CD4-positive, CD25-positive, alpha-beta regulatory T cell (primary cell): Measurements from ENCODE around the gene PAQR5. TPM values are rescaled to one million over a fixed set of nuclear protein-coding genes. Genes with fewer than 3 reads are reported as not detected.
"Not testable (repeated sequence)": the region's sequence is repeated elsewhere in the genome, so short reads cannot be mapped to it uniquely, and the experiment has no call there.

Source experiments
- ATAC-seq, 2 donors: fragments of 150-1000 bp; cut with Tn5 transposase; one replicate each; pipeline ENCODE4 v1.10.0; 2021; ENCODE audit warnings: low read depth in 2 of 2, moderate number of reproducible peaks in 2 of 2, moderate library complexity in 1 of 2
- DNase-seq, 3 donors: peaks; one replicate each; pipeline versions ENCODE4 v3.0.0 to v3.0.0-alpha.2; 2012 to 2022; ENCODE audit warnings: mixed read lengths in 1 of 3
- H3K27ac ChIP-seq: one replicate; pipeline ENCODE4 v1.7.0; 2013; ENCODE audit warnings: mild to moderate bottlenecking, low read length; ENCODE audit not compliant: insufficient read depth, poor library complexity, severe bottlenecking
- H3K27me3 ChIP-seq: one replicate; pipeline ENCODE4 v1.7.0; 2013; ENCODE audit warnings: low read length; ENCODE audit not compliant: control insufficient read depth, insufficient read depth
- H3K36me3 ChIP-seq: one replicate; pipeline ENCODE4 v1.7.0; 2013; ENCODE audit warnings: mild to moderate bottlenecking, low read length, moderate library complexity; ENCODE audit not compliant: control insufficient read depth, insufficient read depth
- H3K4me1 ChIP-seq: 2 replicates; pipeline ENCODE4 v1.7.0; 2013; ENCODE audit warnings: mild to moderate bottlenecking, low read length; ENCODE audit not compliant: insufficient read depth, control insufficient read depth, poor library complexity, severe bottlenecking
- H3K4me3 ChIP-seq: one replicate; pipeline ENCODE4 v1.7.0; 2013; ENCODE audit warnings: low read depth, mild to moderate bottlenecking, low read length, moderate library complexity
- H3K9me3 ChIP-seq, 2 experiments: 1 replicate in 1 of 2; 2 replicates in 1 of 2; pipeline ENCODE4 v1.7.0; 2013; ENCODE audit warnings: low read length in 2 of 2, mild to moderate bottlenecking in 1 of 2, moderate library complexity in 1 of 2; ENCODE audit not compliant: control insufficient read depth in 2 of 2
- H3K27ac Mint-ChIP-seq, 3 donors: one replicate each; pipeline ENCODE4 v1.8.0; 2020 to 2022; ENCODE audit warnings: mild to moderate bottlenecking in 3 of 3, mixed read lengths in 3 of 3, moderate library complexity in 2 of 3
- H3K27me3 Mint-ChIP-seq: one replicate; pipeline ENCODE4 v1.8.0; 2022; ENCODE audit warnings: mild to moderate bottlenecking, mixed read lengths
- H3K36me3 Mint-ChIP-seq: one replicate; pipeline ENCODE4 v1.8.0; 2020; ENCODE audit warnings: mixed read lengths
- H3K4me1 Mint-ChIP-seq, 4 donors: one replicate each; pipeline ENCODE4 v1.8.0; 2020 to 2022; ENCODE audit warnings: mixed read lengths in 4 of 4, mild to moderate bottlenecking in 1 of 4
- H3K4me3 Mint-ChIP-seq, 4 donors: one replicate each; pipeline ENCODE4 v1.8.0; 2020 to 2022; ENCODE audit warnings: mild to moderate bottlenecking in 4 of 4, mixed read lengths in 4 of 4, moderate library complexity in 3 of 4
- H3K9me3 Mint-ChIP-seq, 7 donors: one replicate each; pipeline ENCODE4 v1.8.0; 2020 to 2022; ENCODE audit warnings: mixed read lengths in 7 of 7, mild to moderate bottlenecking in 3 of 7, moderate library complexity in 2 of 7
- polyA plus RNA-seq, 4 donors: library from polyadenylated mRNA; unstranded; fragments of 300-500 nt; fragmentation: Illumina TruSeq; gene quantifications; one replicate each; pipeline ENCODE4 v1.2.3, GENCODE V29; 2021
- total RNA-seq: library from RNA; stranded (reverse); gene quantifications from one replicate; pipeline ENCODE4 v1.2.3, GENCODE V29; 2022

The PAQR5 gene
- total and polyA plus RNA-seq, 5 donors from 2014 or later, result not detected

- no peaks in the 10 kb centered on the region for H3K36me3 Mint-ChIP-seq
- H3K4me3 ChIP-seq, result peak overlapping the region; percentile 73
Observed at GRCh38 chr15:69443032-69443611, 144.4 kb downstream of the PAQR5 start.

GRCh38 chr15:69444686-69445085 is 146.0 kb downstream of the PAQR5 start:
- no peaks in the 10 kb centered on the region for H3K9me3 ChIP-seq
- H3K27ac Mint-ChIP-seq, result no peak overlapping the region
- DNase-seq (no peak), ATAC-seq (no peak)
- peaks cover 7% of the 10 kb centered on the region for H3K4me1 ChIP-seq
- no peak overlapping the region for H3K27ac ChIP-seq
- no peak overlapping the region for H3K4me3 ChIP-seq
- no peaks in the 10 kb centered on the region for H3K27me3 ChIP-seq
- H3K4me1 Mint-ChIP-seq, result peaks cover 7 to 26% (median 15%) of the 10 kb centered on the region in 4 donors
- no peaks in the 10 kb centered on the region for H3K27me3 Mint-ChIP-seq
- H3K9me3 Mint-ChIP-seq, result no peaks in the 10 kb centered on the region
- no peak overlapping the region for H3K4me3 Mint-ChIP-seq
- H3K36me3 ChIP-seq, result no peaks in the 10 kb centered on the region
- no peaks in the 10 kb centered on the region for H3K36me3 Mint-ChIP-seq

More at GRCh38 chr15:69443032-69443611, 144.4 kb downstream of the PAQR5 start:
- H3K4me1 Mint-ChIP-seq, result peaks cover 8 to 30% (median 15%) of the 10 kb centered on the region in 4 donors
- peak overlapping the region; percentile 53 for H3K27ac ChIP-seq
- H3K9me3 Mint-ChIP-seq, result no peaks in the 10 kb centered on the region
- peak overlapping the region; percentile 74 to 85 (median 81) for H3K27ac Mint-ChIP-seq
- H3K9me3 ChIP-seq, result no peaks in the 10 kb centered on the region
- DNase-seq (peak in 2 of 3 donors; percentile 26 to 51), ATAC-seq (peak in 1 of 2 donors; percentile 56)
- no peaks in the 10 kb centered on the region for H3K27me3 Mint-ChIP-seq
- H3K36me3 ChIP-seq, result no peaks in the 10 kb centered on the region
- H3K27me3 ChIP-seq, result no peaks in the 10 kb centered on the region
- peak overlapping the region; percentile 70 to 85 (median 74) for H3K4me3 Mint-ChIP-seq
- H3K4me1 ChIP-seq, result peaks cover 7% of the 10 kb centered on the region

GRCh38 chr15:69446953-69447352 is 148.2 kb downstream of the PAQR5 start:
- Histone ChIP-seq H3K36me3 (no peaks in the 10 kb centered on the region), H3K9me3 (no peaks in the 10 kb centered on the region), H3K27ac (no peak overlapping the region), H3K27me3 (no peaks in the 10 kb centered on the region), H3K4me3 (no peak overlapping the region), H3K4me1 (peaks cover 16% of the 10 kb centered on the region)
- peaks cover 7 to 29% (median 18%) of the 10 kb centered on the region in 4 donors for H3K4me1 Mint-ChIP-seq
- ATAC-seq (no peak), DNase-seq (no peak)
- H3K9me3 Mint-ChIP-seq, result no peaks in the 10 kb centered on the region
- H3K4me3 Mint-ChIP-seq, result peak overlapping the region in 1 of 4 donors; percentile 61
- H3K27me3 Mint-ChIP-seq, result no peaks in the 10 kb centered on the region
- H3K27ac Mint-ChIP-seq, result no peak overlapping the region
- H3K36me3 Mint-ChIP-seq, result no peaks in the 10 kb centered on the region

- not testable (repeated sequence) for H3K4me3 Mint-ChIP-seq, H3K36me3 ChIP-seq, H3K4me3 ChIP-seq, H3K27ac Mint-ChIP-seq, DNase-seq, H3K27me3 Mint-ChIP-seq, H3K9me3 ChIP-seq, H3K27me3 ChIP-seq, H3K9me3 Mint-ChIP-seq, ATAC-seq, H3K27ac ChIP-seq
- Mint-ChIP-seq H3K4me1 (peaks cover 12 to 38% (median 24%) of the 10 kb centered on the region in 4 donors), H3K36me3 (peaks cover 16% of the 10 kb centered on the region)
- peaks cover 26% of the 10 kb centered on the region for H3K4me1 ChIP-seq
Observed at GRCh38 chr15:69450221-69450620, 151.5 kb downstream of the PAQR5 start.

GRCh38 chr15:69450968-69451695 is 152.4 kb downstream of the PAQR5 start:
- peaks cover 17% of the 10 kb centered on the region for H3K36me3 ChIP-seq
- no peaks in the 10 kb centered on the region for H3K9me3 ChIP-seq
- peak overlapping the region in 3 of 4 donors; percentile 98 to 99 (median 98) for H3K4me3 Mint-ChIP-seq
- H3K9me3 Mint-ChIP-seq, result peaks cover 0 to under 1% (median 0%) of the 10 kb centered on the region in 7 donors
- peak overlapping the region; percentile 90 for H3K27ac ChIP-seq
- H3K27ac Mint-ChIP-seq, result peak overlapping the region; percentile 97 to 100 (median 98)
- H3K4me3 ChIP-seq, result peak overlapping the region; percentile 96
- peaks cover 22% of the 10 kb centered on the region for H3K36me3 Mint-ChIP-seq
- peaks cover 19 to 47% (median 31%) of the 10 kb centered on the region in 4 donors for H3K4me1 Mint-ChIP-seq
- H3K27me3 Mint-ChIP-seq, result no peaks in the 10 kb centered on the region
- DNase-seq (no peak), ATAC-seq (no peak)
- H3K27me3 ChIP-seq, result no peaks in the 10 kb centered on the region
- H3K4me1 ChIP-seq, result peaks cover 27% of the 10 kb centered on the region

GRCh38 chr15:69451951-69452691 is 153.4 kb downstream of the PAQR5 start:
- H3K9me3 Mint-ChIP-seq, result peaks cover 0 to 2% (median 0%) of the 10 kb centered on the region in 7 donors

GRCh38 chr15:69452692-69453521 is 154.2 kb downstream of the PAQR5 start, which contains the start of gene RPLP1:
TSS of gene RPLP1 (plus strand) at chr15:69452818. CDS start at chr15:69452949, 131 bp downstream.
- Mint-ChIP-seq H3K27me3 (no peaks in the 10 kb centered on the region), H3K9me3 (peaks cover 0 to 2% (median 0%) of the 10 kb centered on the region in 7 donors), H3K27ac (peak within 1 kb of the TSS; percentile 97 to 100 (median 98)), H3K4me1 (peaks cover 22 to 53% (median 34%) of the 10 kb centered on the region in 4 donors), H3K36me3 (peaks cover 35% of the 10 kb centered on the region), H3K4me3 (peak within 1 kb of the TSS; percentile 94 to 99 (median 98))
- H3K9me3 ChIP-seq, result no peaks in the 10 kb centered on the region
- peaks cover 31% of the 10 kb centered on the region for H3K36me3 ChIP-seq
- DNase-seq (peak; percentile 93 to 97 (median 97)), ATAC-seq (peak; percentile 90 to 91)
- H3K27ac ChIP-seq, result peak within 1 kb of the TSS; percentile 90
- peaks cover 27% of the 10 kb centered on the region for H3K4me1 ChIP-seq
- no peaks in the 10 kb centered on the region for H3K27me3 ChIP-seq
- H3K4me3 ChIP-seq, result peak within 1 kb of the TSS; percentile 99

More at GRCh38 chr15:69451951-69452691, 153.4 kb downstream of the PAQR5 start:
- H3K9me3 ChIP-seq, result no peaks in the 10 kb centered on the region
- H3K27me3 ChIP-seq, result no peaks in the 10 kb centered on the region
- Mint-ChIP-seq H3K27ac (peak overlapping the region; percentile 97 to 100 (median 98)), H3K4me1 (peaks cover 22 to 46% (median 33%) of the 10 kb centered on the region in 4 donors), H3K36me3 (peaks cover 29% of the 10 kb centered on the region), H3K27me3 (no peaks in the 10 kb centered on the region), H3K4me3 (peak overlapping the region; percentile 94 to 99 (median 98))
- H3K4me1 ChIP-seq, result peaks cover 27% of the 10 kb centered on the region
- peak overlapping the region; percentile 90 for H3K27ac ChIP-seq
- DNase-seq (no peak), ATAC-seq (peak; percentile 18 to 27)
- peak overlapping the region; percentile 96 for H3K4me3 ChIP-seq
- peaks cover 27% of the 10 kb centered on the region for H3K36me3 ChIP-seq
